OCI-LY1 (cell line): ENCODE measurements around the gene ARMH2.

ENCODE experiments used
- CTCF ChIP-seq: fragments of 200-600 bp; sonication (generic), shearing (Covaris generic); IDR thresholded peaks from 2 replicates; pipeline ENCODE4 v1.5.1; 2017; ENCODE audit warnings: mild to moderate bottlenecking, antibody characterized with exemption, low read length, moderate library complexity, mixed read lengths
- EZH2 ChIP-seq: fragments of 200-600 bp; sonication (generic), shearing (Covaris generic); IDR thresholded peaks from 2 replicates; pipeline ENCODE4 v1.8.0; 2017; ENCODE audit warnings: borderline replicate concordance, mixed run types, mild to moderate bottlenecking, antibody characterized with exemption, low read length, moderate library complexity, mixed read lengths

- TF ChIP-seq CTCF (no peak), EZH2 (no peak)
These were observed 46.2 kb upstream of the ARMH2 start for GRCh38 chr6:24844903-24845302.
